VCaP (cell line): Measurements from ENCODE around the gene CD7.

Experiments used
- H3K27ac ChIP-seq: fragments of 450-650 bp; 2 replicates; pipeline ENCODE4 v1.5.1; 2017
- CTCF ChIP-seq: fragments of 450-650 bp; conservative IDR thresholded peaks from 2 replicates; pipeline ENCODE4 v1.5.1; 2017; ENCODE audit warnings: mild to moderate bottlenecking, moderate library complexity

CD7 gene

DNA sequence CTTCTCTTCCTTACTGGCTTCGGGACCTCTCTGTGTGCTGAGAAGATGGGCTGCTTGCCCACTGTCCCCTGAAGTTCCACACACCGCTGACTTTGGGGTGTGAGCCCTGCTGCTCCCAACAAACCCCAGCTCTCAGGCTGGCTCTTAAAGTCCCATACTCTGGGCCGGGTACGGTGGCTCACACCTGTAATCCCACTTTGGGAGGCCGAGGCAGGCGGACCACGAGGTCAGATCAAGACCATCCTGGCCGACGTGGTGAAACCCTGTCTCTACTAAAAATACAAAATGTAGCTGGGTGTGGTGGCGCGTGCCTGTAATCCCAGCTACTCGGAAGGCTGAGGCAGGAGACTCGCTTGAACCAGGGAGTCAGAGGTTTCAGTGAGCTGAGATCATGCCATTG is 17.2 kb downstream of the CD7 start:
- TF ChIP-seq CTCF = no peak
- no peak overlapping the region for H3K27ac ChIP-seq

DNA sequence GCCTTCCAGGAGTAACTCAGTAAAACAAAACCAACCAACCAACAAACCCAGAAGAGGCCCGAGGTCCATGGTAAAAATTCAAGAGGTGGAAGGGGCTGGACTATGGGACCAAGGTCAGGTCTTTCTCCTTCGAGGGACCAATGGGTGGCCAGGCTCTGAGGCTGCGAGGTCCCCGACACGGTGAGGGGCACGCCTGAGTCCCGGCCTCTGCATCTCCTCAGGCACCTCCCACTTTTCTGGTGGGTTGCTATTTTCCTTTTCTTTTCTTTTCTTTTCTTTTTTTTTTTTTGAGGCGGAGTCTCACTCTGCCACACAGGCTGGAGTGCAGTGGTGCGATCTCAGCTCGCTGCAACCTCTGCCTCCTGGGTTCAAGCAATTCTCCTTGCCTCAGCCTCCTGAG is 18.0 kb downstream of the CD7 start:
- peak overlapping the region; percentile 99 for H3K27ac ChIP-seq
- TF ChIP-seq CTCF = no peak

- no peak for TF ChIP-seq CTCF
- peak overlapping the region; percentile 99 for H3K27ac ChIP-seq
Measured at GRCh38 chr17:82298538-82299421, 18.6 kb downstream of the CD7 start.

DNA sequence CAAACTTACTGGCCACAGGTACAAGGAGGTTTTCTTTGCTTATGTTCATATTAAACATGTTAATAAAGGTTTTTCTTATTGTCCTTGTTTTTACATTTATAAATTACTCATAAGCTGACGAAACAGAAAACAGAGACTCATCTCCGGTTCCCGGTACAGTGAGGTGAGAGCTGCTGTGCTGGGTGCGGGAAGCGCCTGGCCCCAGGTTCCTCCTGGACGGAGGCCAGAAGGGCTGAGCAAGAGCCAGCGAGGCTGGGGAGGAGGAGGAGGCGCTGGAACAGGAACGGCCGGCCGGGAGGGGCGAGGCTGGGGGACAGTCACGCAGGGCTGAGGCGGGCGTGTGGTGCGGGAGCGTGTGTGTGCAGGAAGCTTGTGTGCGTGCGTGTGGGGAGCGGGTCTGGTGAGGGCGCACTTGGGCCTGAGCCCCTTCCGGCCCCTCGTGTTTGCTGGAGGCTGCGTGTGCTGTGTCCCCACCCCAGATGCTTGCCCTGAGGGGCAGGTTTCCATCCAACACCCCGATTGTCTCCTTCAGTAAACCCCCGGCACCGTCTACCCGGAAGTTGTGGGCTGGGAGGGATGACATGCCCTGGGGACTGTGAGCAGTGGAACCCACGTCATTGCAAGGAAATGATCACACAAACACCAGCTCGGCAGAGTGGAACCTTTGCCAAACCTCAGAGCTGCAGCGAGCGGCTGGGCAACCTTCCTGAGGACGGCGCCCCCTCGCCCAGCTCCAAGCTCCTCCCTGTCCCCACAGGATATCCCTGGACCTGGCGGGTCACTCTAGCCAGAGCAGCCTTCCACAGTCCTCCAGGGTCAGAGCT is 19.5 kb downstream of the CD7 start:
- TF ChIP-seq CTCF = no peak; the same call in 1 of the 2 replicates
- peak overlapping the region; percentile 99 for H3K27ac ChIP-seq

GRCh38 chr17:82297280-82297713 is 20.1 kb downstream of the CD7 start:
- no peak for TF ChIP-seq CTCF
- H3K27ac ChIP-seq = peak overlapping the region; percentile 99

- no peak for TF ChIP-seq CTCF
- peak overlapping the region; percentile 99 for H3K27ac ChIP-seq
Measured at GRCh38 chr17:82296511-82297279, 20.7 kb downstream of the CD7 start.

DNA sequence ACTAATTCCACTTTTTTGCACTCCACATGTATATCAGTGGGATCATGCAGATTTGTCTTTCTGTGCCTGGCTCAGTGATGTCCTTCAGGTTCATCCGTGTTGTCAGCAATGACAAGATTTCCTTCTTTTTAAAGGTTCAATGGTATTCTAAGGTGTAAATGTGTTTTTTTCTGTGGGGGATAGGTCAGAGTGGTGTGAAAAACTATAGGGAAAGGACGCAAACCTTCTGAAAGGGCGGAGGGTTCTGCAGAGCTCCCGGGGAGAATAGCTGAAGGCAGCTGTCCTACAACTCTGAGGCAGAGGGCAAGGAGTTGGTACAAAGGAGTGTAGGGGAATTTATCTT is 22.0 kb downstream of the CD7 start:
- peak overlapping the region; percentile 99 for H3K27ac ChIP-seq
- no peak for TF ChIP-seq CTCF
